Heart left ventricle (tissue), 13 donors: ENCODE measurements around the gene NALCN.

Experiments used
- POLR2A ChIP-seq, 2 donors: fragments of 450-650 bp; IDR thresholded peaks; one replicate each; pipeline ENCODE4 v1.6.1; 2017; ENCODE audit warnings: antibody characterized with exemption in 2 of 2, mild to moderate bottlenecking in 2 of 2, moderate library complexity in 2 of 2
- TF ChIP-seq, protein P1 (sequence below), 12 donors: fragments of 200-600 bp; sonication (generic) in 4 of 12; IDR thresholded peaks; one replicate each; pipeline versions ENCODE4 v1.5.0 to v1.8.0; 2018 to 2022; ENCODE audit warnings: antibody characterized with exemption in 12 of 12, mild to moderate bottlenecking in 5 of 12
- donor health status: ischemic (EF 13 %, LVEDD 7.1; RV severe dilation, severe dysfunction).
- donor health status: DM: no; HTN: yes; CAD: no.
- donor health status: DM: no; HTN: no; CAD: no.
- donor health status: ischemic (EF 25% LVEDD 6.9; RV normal size, moderate dysfunction).
- donor health status: ischemic (EF 25% LVEDD 5.7; RV mildly dilated, moderate dysfunction).
- donor health status: ischemic (EF 35%, LVEDD 5.7; RV mildly dilated, moderate dysfunction).
- donor health status: nonischemic (EF 11% LVEDD 7.7; RV severe dilation, severe dysfunction).
- donor health status: DM: yes; HTN: yes; CAD: no.
- donor health status: PGD.
- donor health status: ischemic (EF 29% LVEDD 5.4; RV normal size, mild dysfunction).
- donor health status: nonischemic (EF 23%, LVEDD 6.1; RV moderate dilation, normal function).

GRCh38 chr13:101140087-101140770 lies 276.1 kb downstream of the NALCN start:
- TF ChIP-seq POLR2A (IDR thresholded peaks at IDR 0.05) = no peak
- TF ChIP-seq, protein P1, sequence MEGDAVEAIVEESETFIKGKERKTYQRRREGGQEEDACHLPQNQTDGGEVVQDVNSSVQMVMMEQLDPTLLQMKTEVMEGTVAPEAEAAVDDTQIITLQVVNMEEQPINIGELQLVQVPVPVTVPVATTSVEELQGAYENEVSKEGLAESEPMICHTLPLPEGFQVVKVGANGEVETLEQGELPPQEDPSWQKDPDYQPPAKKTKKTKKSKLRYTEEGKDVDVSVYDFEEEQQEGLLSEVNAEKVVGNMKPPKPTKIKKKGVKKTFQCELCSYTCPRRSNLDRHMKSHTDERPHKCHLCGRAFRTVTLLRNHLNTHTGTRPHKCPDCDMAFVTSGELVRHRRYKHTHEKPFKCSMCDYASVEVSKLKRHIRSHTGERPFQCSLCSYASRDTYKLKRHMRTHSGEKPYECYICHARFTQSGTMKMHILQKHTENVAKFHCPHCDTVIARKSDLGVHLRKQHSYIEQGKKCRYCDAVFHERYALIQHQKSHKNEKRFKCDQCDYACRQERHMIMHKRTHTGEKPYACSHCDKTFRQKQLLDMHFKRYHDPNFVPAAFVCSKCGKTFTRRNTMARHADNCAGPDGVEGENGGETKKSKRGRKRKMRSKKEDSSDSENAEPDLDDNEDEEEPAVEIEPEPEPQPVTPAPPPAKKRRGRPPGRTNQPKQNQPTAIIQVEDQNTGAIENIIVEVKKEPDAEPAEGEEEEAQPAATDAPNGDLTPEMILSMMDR (IDR thresholded peaks at IDR 0.05) = no peak
